Right kidney (tissue), 1 donor: ENCODE measurements around the gene DNAH11.
"Not testable (repeated sequence)": the region's sequence is repeated elsewhere in the genome, so short reads cannot be mapped to it uniquely, and the experiment has no call there.

ENCODE experiments used
- DNase-seq: peaks from one replicate; pipeline ENCODE4 v3.0.0-alpha.2; 2016

The DNAH11 gene

GRCh38 chr7:21719846-21720245 lies 177.0 kb downstream of the DNAH11 start:
- no peak for DNase-seq

GRCh38 chr7:21722371-21722770 lies 179.5 kb downstream of the DNAH11 start:
- no peak for DNase-seq

GRCh38 chr7:21724562-21724961 lies 181.7 kb downstream of the DNAH11 start:
- DNase-seq: no peak

GRCh38 chr7:21730399-21730798 lies 187.6 kb downstream of the DNAH11 start:
- DNase-seq: no peak

GRCh38 chr7:21731977-21732376 lies 189.1 kb downstream of the DNAH11 start:
- DNase-seq: no peak

GRCh38 chr7:21732956-21733355 lies 190.1 kb downstream of the DNAH11 start:
- not testable (repeated sequence) for DNase-seq

- no peak for DNase-seq
These were observed 191.0 kb downstream of the DNAH11 start for GRCh38 chr7:21733837-21734236.

- no peak for DNase-seq
These were observed 200.7 kb downstream of the DNAH11 start for GRCh38 chr7:21743493-21743892.

GRCh38 chr7:21746949-21747348 lies 204.1 kb downstream of the DNAH11 start:
- DNase-seq: no peak

GRCh38 chr7:21747806-21748205 lies 205.0 kb downstream of the DNAH11 start:
- no peak for DNase-seq

GRCh38 chr7:21749378-21749777 lies 206.5 kb downstream of the DNAH11 start:
- DNase-seq: no peak

GRCh38 chr7:21753071-21753470 lies 210.2 kb downstream of the DNAH11 start:
- DNase-seq: no peak

- DNase-seq: no peak
These were observed 212.1 kb downstream of the DNAH11 start for GRCh38 chr7:21754963-21755362.

GRCh38 chr7:21757537-21758282 lies 214.9 kb downstream of the DNAH11 start:
- no peak for DNase-seq

GRCh38 chr7:21758286-21758685 lies 215.4 kb downstream of the DNAH11 start:
- DNase-seq: no peak

- DNase-seq: no peak
These were observed 219.6 kb downstream of the DNAH11 start for GRCh38 chr7:21762469-21762868.

- no peak for DNase-seq
These were observed 221.0 kb downstream of the DNAH11 start for GRCh38 chr7:21763818-21764217.

GRCh38 chr7:21766218-21766617 lies 223.4 kb downstream of the DNAH11 start:
- no peak for DNase-seq

GRCh38 chr7:21767300-21767900 lies 224.6 kb downstream of the DNAH11 start:
- no peak for DNase-seq

- DNase-seq: no peak
These were observed 225.4 kb downstream of the DNAH11 start for GRCh38 chr7:21768279-21768678.

GRCh38 chr7:21771266-21771665 lies 228.4 kb downstream of the DNAH11 start:
- no peak for DNase-seq

- DNase-seq: no peak
These were observed 229.2 kb downstream of the DNAH11 start for GRCh38 chr7:21771906-21772610.

- no peak for DNase-seq
These were observed 230.5 kb downstream of the DNAH11 start for GRCh38 chr7:21773326-21773725.

GRCh38 chr7:21777921-21778320 lies 235.1 kb downstream of the DNAH11 start:
- DNase-seq: no peak
